ENCODE results near the gene DDX23. TPM values are rescaled to one million over a fixed set of nuclear protein-coding genes. Genes with fewer than 3 reads are reported as not detected.
"Not testable (repeated sequence)": the region's sequence is repeated elsewhere in the genome, so short reads cannot be mapped to it uniquely, and the experiment has no call there.

Gene DDX23
- total RNA-seq, 1 experiment from 2014 or later = 135 TPM

- Histone ChIP-seq H3K27me3 (replicated peaks; ENCODE audit: insufficient read depth, low read depth, low read length, poor library complexity) (peaks cover 24% of the 10 kb centered on the region), H3K9me3 (ENCODE audit: low read depth, low read length, poor library complexity, severe bottlenecking) (no peaks in the 10 kb centered on the region), H3K4me1 (ENCODE audit: insufficient read depth, low read length, poor library complexity, severe bottlenecking) (peaks cover 5% of the 10 kb centered on the region), H3K4me3 (ENCODE audit: low read depth, low read length, poor library complexity, severe bottlenecking) (no peak overlapping the region), H3K36me3 (ENCODE audit: insufficient read depth, low read length, poor library complexity, severe bottlenecking) (no peaks in the 10 kb centered on the region), H3K27ac (ENCODE audit: low read depth, low read length, poor library complexity, severe bottlenecking) (no peak overlapping the region)
- BruUV-seq (replicated peaks) = no TSS peak
- DNase-seq (ENCODE audit: low spot score) = no peak
- intact Hi-C loops (cut with micrococcal nuclease; ENCODE audit: unreplicated experiment) = no loop called here
- ChIA-PET CTCF (no interaction called here), POLR2A (ENCODE audit: low non-redundant PET) (no interaction called here)
- TF ChIP-seq EZH2 (IDR thresholded peaks at IDR 0.05; ENCODE audit: borderline replicate concordance, low read depth, low read length, poor library complexity, severe bottlenecking) (no peak), CTCF (conservative IDR thresholded peaks at IDR 0.05; ENCODE audit: low read depth, low read length) (no peak)
Observed at GRCh38 chr12:48863291-48863690, 11.3 kb upstream of the DDX23 start.

DNA sequence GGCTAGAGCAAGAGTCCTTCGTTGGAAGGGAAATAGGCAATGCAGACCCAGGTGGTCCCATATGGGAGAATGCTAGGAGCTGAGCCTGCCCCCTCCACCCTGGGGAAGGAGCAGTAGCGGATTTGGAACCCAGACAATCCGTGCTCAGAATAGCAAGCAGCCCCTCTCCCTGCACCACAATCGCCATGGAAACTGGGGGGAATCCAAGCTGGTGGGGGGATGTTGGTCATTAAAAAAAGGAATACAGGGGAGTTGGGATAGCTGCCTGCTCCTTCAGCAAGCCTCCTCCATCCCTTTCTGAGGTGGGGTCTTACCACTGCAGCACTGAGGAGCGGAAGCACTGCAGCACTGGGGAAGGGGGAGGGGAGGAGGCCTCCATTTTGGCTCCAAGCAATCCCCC lies 10.8 kb upstream of the DDX23 start:
- no peaks in the 10 kb centered on the region for H3K36me3 ChIP-seq (ENCODE audit: insufficient read depth, low read length, poor library complexity, severe bottlenecking)
- DNase-seq (ENCODE audit: low spot score) = no peak
- no peaks in the 10 kb centered on the region for H3K9me3 ChIP-seq (ENCODE audit: low read depth, low read length, poor library complexity, severe bottlenecking)
- TF ChIP-seq CTCF (conservative IDR thresholded peaks at IDR 0.05; ENCODE audit: low read depth, low read length) (no peak), EZH2 (IDR thresholded peaks at IDR 0.05; ENCODE audit: borderline replicate concordance, low read depth, low read length, poor library complexity, severe bottlenecking) (no peak)
- intact Hi-C loops (cut with micrococcal nuclease; ENCODE audit: unreplicated experiment) = no loop called here
- BruUV-seq (replicated peaks) = no TSS peak
- ChIA-PET CTCF (no interaction called here), POLR2A (ENCODE audit: low non-redundant PET) (no interaction called here)
- H3K4me1 ChIP-seq (ENCODE audit: insufficient read depth, low read length, poor library complexity, severe bottlenecking) = peaks cover 5% of the 10 kb centered on the region
- no peak overlapping the region for H3K4me3 ChIP-seq (ENCODE audit: low read depth, low read length, poor library complexity, severe bottlenecking)
- H3K27ac ChIP-seq (ENCODE audit: low read depth, low read length, poor library complexity, severe bottlenecking) = no peak overlapping the region
- H3K27me3 ChIP-seq (replicated peaks; ENCODE audit: insufficient read depth, low read depth, low read length, poor library complexity) = peaks cover 24% of the 10 kb centered on the region

DNA sequence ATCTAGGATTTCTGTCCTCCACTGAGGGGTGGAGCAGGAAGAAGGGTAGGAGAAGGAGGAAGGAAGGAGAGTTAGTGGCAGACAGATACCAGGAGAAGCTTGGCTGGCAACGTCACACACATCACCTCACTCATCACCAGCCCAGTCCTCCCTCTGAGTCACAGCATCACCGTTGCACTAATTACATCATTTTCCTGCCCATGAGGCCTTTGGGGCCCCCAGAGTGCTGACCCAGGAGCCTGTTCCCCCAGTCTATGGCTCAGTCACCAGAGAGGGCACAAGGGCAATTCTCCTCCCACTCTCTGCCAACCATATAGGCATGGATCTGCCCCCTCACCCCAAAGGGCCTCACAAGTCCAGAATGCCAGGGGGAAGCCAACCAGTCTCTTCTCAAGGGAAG lies 9.1 kb upstream of the DDX23 start:
- ChIA-PET POLR2A (ENCODE audit: low non-redundant PET) (no interaction called here), CTCF (no interaction called here)
- Histone ChIP-seq H3K9me3 (ENCODE audit: low read depth, low read length, poor library complexity, severe bottlenecking) (no peaks in the 10 kb centered on the region), H3K36me3 (ENCODE audit: insufficient read depth, low read length, poor library complexity, severe bottlenecking) (no peaks in the 10 kb centered on the region), H3K27me3 (replicated peaks; ENCODE audit: insufficient read depth, low read depth, low read length, poor library complexity) (peaks cover 24% of the 10 kb centered on the region), H3K4me1 (ENCODE audit: insufficient read depth, low read length, poor library complexity, severe bottlenecking) (peaks cover 5% of the 10 kb centered on the region), H3K27ac (ENCODE audit: low read depth, low read length, poor library complexity, severe bottlenecking) (no peak overlapping the region), H3K4me3 (ENCODE audit: low read depth, low read length, poor library complexity, severe bottlenecking) (no peak overlapping the region)
- no TSS peak for BruUV-seq (replicated peaks)
- intact Hi-C loops (cut with micrococcal nuclease; ENCODE audit: unreplicated experiment) = no loop called here
- TF ChIP-seq EZH2 (IDR thresholded peaks at IDR 0.05; ENCODE audit: borderline replicate concordance, low read depth, low read length, poor library complexity, severe bottlenecking) = no peak
- no peak for TF ChIP-seq CTCF (conservative IDR thresholded peaks at IDR 0.05; ENCODE audit: low read depth, low read length)
- DNase-seq (ENCODE audit: low spot score) = no peak

DNA sequence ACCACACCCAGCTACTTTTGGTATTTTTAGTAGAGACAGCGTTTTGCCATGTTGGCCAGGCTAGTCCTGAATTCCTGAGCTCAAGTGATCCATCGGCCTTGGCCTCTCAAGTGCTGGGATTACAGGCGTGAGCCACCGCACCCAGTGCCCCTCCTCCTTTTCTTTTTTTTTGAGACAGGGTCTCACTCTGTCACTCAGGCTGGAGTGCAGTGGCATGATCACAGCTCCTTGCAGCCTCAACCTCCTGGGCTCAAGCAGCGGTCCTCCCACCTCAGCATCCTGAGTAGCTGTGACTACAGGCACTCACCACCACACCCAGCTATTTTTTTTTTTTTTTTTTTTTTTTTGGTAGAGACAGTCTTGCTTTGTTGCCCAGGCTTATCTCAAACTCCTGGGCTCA lies 8.3 kb upstream of the DDX23 start:
- CTCF ChIA-PET = interaction anchor here (0.6 kb wide), 1 partner anchor 32 kb away, joined by 3 read pairs; no protein-coding TSS in a partner anchor

More for the DNA sequence above, 8.3 kb upstream of the DDX23 start:
- H3K4me1 ChIP-seq (ENCODE audit: insufficient read depth, low read length, poor library complexity, severe bottlenecking); intact Hi-C loops (cut with micrococcal nuclease; ENCODE audit: unreplicated experiment); H3K36me3 ChIP-seq (ENCODE audit: insufficient read depth, low read length, poor library complexity, severe bottlenecking); POLR2A ChIA-PET (ENCODE audit: low non-redundant PET); H3K4me3 ChIP-seq (ENCODE audit: low read depth, low read length, poor library complexity, severe bottlenecking); H3K9me3 ChIP-seq (ENCODE audit: low read depth, low read length, poor library complexity, severe bottlenecking); H3K27ac ChIP-seq (ENCODE audit: low read depth, low read length, poor library complexity, severe bottlenecking); DNase-seq (ENCODE audit: low spot score); BruUV-seq (replicated peaks): not testable (repeated sequence)
- peaks cover 24% of the 10 kb centered on the region for H3K27me3 ChIP-seq (replicated peaks; ENCODE audit: insufficient read depth, low read depth, low read length, poor library complexity)
